Stimulated activated CD4-positive, alpha-beta T cell treated with anti-CD3 and anti-CD28 coated beads, Interleukin-4, amount 100 ng/mL, for 48 hours (primary cell): Measurements from ENCODE around the gene MEI4.
"Not testable (repeated sequence)": the region's sequence is repeated elsewhere in the genome, so short reads cannot be mapped to it uniquely, and the experiment has no call there.

ENCODE experiments used
- DNase-seq, 2 donors: peaks; one replicate each; pipeline ENCODE4 v3.0.0-alpha.2; 2020; ENCODE audit warnings: low read depth in 2 of 2

Gene MEI4

DNA sequence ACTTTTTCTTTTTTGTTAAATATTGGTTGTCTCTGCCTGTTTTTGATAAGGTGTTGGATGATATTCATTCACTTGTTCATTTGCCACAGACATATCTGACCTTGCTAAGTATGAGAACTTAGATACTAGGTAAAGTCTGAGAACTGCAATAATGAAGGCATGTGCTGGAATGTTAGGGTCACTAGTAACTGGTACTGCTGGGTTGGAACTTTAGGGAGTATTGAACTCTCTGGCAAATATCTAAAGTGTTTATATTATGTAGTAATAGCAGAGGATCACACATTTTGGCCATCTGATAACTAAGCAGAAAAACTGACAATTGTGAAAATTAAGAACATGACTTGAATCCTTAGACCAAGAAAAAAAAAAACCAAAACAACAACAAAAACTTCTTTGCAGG lies 162.7 kb downstream of the MEI4 start:
- DNase-seq, result no peak

DNA sequence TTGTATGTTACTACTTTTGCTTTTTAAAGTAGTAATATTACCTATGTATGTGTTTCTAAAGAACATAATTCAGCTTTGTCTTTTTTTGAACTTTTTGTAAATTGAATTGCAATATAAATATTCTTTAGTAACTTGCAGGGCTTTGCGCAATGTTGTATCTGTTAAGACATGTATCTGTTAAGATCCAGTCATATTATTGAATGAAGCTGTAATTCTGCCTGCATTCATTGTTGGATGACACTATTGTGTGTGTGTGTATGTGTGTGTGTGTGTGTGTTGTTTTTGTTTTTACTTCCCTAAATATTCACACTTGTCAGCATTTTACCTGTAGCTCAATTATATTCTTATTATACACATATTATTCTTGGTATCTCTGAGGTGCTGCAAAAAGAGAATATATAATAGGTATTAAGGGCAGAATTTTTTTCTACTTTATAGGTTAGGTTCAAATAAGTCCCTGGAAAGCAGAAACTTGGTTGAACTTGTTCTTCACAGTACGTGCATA lies 164.0 kb downstream of the MEI4 start:
- DNase-seq, result no peak

DNA sequence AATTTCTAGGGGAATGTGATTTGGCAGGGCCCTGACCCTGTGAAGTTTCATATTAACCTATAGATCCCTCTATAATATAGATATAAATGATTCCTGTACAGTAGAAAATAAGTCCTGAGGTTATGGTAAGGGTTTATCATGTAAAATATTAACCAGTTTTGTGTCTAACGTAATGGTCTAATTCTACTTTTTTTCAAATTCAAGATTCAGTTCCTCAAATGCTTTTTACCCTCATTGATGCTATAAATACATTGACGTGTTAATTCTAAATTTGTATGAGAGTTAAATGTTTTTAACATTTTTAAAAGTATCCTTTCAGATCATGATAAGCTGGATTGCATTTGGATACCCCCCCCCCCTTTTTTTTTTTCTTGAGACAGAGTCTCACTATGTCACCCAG lies 169.4 kb downstream of the MEI4 start:
- no peak for DNase-seq

DNA sequence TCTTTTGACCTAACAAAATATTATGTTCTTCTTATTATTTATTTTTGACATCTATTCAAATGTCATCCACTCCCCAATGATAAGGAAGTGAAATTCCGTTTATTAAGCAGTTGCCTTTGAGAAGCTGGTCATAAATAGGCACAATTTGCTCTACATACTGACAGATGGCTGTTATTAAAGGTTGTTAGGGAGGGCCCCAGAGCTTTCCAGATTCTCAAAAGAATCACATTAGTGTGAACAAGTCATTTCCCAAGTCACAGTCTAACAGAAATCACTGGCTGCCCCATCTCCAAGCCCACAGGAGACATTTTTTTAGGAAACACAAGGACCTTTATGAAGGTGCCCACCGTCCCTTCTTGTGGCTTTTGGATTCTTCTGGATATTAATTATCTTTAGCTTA lies 172.4 kb downstream of the MEI4 start:
- no peak for DNase-seq

DNA sequence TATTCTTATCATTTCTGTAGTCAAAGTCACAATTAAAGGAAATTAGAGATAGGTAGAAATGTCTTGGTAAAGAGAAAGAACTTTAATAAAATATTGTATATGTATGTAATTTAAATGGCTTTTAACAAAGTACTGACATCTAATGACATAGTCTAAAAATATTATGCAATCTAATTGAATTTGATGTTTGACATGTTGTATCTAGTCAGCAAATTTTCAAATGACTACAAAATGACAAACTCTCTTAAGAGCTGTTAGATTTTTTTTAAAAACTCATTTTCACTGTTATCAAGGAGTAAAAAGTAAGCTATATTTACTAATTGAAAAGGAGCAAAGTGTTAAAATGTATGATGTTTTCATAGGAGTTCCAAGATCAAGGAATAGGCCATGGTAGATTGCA lies 176.9 kb downstream of the MEI4 start:
- DNase-seq, result no peak

DNA sequence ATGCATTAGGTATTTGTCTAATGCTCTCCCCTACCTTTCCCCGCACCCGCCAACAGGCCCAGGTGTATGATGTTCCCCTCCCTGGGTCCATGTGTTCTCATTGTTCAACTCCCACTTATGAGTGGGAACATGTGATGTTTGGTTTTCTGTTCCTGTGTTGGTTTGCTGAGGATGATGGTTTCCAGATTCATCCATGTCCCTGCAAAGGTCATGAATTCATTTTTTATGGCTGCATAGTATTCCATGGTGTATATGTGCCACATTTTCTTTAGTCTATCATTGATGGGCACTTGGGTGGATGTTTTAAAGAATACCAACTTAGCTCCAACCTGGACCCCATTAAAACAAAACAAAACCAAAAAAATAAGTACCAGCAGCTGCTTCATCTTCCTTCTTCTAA lies 180.9 kb downstream of the MEI4 start:
- not testable (repeated sequence) for DNase-seq

DNA sequence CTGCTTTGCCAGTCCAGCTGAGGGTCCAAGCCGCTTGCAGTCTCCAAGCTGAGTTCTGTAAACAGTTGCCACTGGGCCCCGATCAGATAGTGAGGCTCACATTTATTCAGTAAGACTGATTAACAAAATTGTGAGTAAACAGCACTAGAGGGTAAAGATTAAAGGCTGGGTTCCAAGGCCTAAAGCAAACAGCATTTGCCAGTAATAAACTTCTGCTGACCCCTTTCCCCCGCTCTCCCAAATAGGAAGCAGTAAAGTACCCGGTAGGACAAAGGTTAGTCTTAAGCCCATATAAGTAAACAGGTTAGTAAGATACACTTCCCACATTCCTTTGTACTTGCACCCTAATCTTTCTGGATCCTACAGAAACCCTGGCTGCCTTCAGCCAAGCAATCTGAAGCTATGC lies 181.8 kb downstream of the MEI4 start:
- DNase-seq, result no peak

DNA sequence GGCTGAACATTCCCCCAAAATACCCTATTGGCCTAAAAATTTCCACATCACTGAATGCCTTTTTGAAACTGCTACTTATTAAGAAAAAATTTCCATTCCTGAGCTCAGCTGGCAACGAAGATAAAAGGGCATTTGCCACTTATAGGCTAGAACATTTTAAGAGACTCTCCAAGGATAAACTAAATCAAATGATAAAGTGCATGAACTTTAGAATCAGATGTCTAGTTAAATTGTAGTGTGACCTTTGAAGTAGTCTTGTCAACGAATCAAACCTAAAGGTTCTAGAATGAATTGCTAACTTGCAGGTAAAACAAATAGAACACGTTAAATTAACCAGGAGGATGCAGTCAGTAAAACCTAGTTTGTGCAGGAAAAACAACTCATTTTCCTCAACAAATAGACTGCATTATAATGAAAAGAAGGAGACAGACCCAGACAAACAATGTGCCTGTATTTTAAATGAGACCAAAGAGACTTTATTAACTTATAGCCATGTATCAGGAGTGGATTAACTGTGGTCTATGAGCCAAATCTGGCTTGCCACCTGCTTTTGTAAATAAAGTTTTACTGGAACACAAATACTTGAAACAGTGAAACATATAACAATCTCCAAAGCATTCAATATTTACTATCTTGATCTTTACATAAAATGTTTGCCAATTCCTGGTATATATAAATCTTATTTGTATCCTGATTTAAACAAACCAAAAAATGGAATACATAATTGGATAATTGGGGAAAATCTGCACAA lies 184.4 kb downstream of the MEI4 start:
- no peak for DNase-seq

DNA sequence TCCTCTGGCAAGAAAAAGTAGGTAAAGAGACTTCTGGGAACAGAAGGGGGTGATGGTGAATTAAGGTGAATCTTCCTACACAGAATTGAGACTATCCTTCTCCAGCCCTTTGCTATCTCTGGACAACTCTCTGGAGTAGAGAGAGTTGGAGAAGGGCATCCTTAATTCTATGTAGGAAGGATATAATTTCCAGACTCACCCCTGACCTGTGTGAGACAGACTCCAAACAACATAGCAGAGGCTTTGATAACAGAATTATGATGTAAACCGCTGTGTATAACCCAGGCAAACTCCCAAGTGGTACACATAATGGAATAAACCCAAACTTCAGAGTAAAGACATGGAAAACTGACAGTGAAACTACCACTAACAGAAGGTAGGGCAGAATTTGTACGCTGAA lies 186.5 kb downstream of the MEI4 start:
- no peak for DNase-seq

DNA sequence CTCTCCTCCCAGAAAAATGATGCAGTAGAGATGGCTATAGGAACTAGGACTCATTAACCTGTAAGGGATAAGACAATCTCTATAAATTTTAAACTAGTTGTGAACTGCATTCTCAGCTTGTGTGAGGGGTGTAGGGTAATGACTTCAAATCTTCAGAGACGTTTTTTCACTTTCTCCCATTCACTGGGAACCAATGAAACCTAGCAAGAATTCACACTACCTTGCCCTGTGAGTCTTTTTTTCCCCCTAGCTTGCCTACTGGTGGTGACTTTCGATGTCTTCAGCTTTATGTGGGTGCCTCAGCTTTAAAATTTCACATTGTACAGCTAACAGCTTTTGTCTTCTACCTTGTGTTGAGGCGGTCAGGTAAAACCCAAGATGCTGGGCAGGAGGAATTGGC lies 192.0 kb downstream of the MEI4 start:
- no peak for DNase-seq

DNA sequence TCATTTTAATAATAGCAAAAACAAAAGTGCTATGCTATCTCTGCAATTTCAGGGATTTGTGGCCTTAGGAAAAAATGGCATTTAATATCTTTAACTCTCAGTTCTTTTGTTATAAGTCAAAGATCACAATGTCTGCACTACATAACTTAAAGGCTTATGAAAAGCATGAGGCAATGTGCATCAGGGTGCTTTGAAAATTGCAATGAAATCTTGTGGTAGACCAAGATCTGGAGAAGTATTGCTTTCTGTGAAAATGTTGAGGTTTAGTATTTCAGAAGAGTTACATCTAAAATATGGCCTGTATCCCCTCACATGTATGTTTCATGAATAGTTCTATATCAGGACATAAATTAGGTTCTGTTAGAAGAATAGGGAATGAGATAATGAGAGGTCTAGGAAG lies 200.6 kb downstream of the MEI4 start:
- DNase-seq, result no peak

DNA sequence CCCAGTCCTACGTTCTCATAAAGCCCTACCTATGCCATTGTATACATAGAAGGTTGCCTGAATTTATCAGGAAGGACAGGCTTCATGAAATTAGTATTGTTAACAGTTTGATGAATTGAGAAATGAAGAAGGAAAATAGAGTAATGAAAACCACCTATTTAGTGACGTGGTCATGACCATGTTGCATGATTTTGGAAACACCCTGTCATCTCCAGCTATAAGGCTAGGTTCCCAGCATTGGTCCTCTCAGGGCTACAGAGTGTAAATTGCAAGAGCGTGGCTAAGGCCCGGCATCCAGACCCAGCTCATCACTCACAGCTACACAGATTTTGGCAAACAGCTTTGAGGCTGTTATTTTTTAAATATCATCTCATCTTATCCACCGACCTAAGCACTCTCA lies 203.6 kb downstream of the MEI4 start:
- DNase-seq, result no peak

DNA sequence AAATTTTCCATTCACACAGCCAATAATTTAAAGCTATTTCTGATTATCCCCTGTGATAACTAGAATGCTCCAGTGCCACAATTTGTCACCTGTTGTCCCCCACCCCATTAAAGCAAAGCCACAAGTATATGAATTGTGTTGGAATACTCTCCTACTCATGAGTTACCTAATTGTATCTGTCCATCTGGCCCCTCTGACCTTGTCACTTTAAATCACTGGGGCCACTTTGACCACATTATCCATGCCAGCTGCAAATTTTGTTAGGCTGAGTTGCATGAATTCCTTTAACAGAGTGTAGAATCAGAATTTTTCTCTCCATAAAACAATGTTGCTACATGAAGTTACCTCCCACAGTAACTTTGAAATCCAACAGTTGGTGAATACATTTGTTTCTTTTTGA lies 204.6 kb downstream of the MEI4 start:
- DNase-seq, result no peak

DNA sequence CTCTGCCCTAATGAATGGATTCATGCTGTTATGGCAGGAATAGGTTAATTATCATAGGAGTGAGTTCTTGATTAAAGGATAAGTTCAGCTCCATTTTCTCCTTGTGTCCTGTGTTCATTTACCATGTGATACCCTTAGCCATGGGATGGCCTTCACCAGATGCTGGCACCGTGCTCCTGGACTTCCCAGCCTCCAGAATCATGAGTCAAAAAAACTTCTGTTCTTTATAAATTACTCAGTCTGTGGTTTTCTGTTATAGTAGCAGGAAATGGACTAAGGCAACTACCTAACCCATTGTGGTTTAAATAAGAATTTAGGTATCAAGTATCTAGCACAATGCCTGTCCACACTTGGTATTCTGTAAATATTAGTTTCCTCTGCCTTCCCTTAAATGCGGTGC lies 223.5 kb downstream of the MEI4 start:
- no peak for DNase-seq

DNA sequence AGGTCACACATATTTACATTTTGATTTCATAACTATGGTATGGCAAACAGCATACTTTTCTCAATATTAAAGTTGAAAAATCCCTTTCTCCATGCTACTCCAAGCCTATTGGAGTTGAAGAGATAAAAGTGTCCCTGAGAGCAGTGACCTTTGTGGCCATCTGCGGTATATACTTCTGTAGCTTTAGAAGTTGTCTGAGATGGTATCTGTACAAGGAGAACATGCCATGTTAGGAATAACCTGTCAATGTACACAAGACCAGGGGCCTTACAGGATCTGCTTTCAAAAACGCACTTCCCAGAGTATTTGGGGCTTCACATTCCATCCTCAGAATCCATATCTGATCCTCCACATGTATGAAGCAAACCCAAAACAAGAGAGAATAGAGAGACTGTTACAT lies 226.7 kb downstream of the MEI4 start:
- no peak for DNase-seq

DNA sequence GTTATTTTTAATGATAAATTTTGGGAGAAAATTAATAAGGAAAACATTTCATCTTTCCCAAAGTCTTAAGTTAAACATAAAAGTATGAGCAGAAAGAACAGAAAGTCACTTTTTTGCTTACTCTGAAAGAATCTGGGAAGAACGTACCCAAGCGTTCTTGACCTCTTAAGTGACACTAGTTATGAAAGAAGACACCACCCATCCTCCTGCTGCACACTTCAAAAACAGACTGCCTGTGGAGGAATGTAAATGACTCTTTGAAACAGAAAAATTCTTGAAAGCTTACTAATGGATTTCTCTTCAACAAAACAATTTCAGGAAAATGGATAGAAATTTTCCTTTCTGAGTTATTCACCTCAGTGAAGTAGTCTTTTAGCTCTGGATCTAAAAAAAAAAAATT lies 227.7 kb downstream of the MEI4 start:
- DNase-seq, result no peak

DNA sequence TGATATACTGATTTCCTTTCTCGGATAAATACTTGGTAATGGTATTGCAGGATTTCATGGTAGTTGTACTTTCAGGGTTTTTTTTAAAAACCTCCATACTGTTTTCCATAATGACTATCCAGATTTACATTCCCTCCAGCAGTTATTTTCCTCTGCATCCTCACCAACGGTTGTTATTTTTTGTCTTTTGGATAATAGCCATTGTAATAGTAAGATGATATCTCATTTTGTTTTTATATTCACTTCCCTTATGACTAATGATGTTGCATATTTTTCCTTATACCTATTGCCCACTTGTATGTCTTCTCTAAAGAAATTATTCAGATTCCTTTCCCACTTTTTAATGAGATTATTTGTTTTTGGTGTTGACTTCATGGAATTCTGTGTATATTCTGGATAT lies 231.0 kb downstream of the MEI4 start:
- no peak for DNase-seq

DNA sequence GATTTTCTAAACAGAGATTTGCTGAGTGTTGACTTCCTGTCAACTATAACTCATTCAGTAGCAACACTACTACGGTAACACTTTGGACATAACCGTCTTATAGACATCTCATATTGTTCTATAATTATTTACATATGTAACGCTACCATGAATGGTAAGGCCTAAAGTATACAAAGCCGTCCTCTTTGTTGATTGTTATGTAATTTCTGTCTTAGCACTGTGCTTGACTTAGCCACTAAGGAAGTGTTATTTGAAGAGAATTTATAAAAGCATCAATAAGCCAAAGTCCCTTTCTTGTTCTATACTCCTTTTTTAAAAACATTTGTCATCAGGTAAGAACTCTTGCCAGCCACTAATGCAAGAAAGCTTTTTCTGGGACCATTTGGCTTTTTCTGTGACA lies 240.6 kb downstream of the MEI4 start:
- DNase-seq, result no peak

DNA sequence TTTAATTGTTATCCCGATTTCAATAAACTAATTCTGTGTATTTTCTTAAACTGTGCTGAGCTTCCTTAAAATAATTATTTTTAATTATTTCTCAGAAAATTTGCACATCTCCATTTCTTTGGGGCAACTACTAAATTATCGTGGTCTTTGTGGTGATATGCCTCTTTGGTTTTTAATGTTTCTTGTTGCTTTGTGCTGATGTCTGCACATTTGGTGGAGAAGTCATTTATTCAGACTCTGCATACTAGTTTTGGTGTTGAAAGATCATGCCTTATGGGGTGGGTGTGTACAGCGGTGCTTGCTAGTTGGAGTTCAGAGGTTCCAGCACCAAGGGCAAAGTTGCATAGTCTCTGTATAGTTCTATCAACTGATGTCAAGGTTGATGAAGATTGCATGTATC lies 253.2 kb downstream of the MEI4 start:
- DNase-seq, result no peak

DNA sequence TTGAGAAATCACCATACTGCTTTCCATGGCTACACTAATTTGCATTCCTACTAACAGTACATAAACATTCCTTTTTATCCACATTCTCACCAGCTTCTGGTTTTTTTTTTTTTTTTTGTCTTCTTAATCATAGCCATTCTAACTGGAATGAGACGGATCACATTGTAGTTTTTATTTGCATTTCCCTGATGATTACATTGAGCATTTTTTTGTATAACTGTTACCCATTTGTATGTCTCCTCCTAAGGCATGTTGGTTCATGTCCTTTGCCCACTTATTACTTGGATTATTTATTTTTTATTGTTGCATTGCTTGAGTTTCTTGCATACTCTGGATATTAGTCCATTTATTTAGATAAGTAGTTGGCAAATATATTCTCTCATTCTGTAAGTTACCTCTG lies 258.0 kb downstream of the MEI4 start:
- DNase-seq, result no peak

DNA sequence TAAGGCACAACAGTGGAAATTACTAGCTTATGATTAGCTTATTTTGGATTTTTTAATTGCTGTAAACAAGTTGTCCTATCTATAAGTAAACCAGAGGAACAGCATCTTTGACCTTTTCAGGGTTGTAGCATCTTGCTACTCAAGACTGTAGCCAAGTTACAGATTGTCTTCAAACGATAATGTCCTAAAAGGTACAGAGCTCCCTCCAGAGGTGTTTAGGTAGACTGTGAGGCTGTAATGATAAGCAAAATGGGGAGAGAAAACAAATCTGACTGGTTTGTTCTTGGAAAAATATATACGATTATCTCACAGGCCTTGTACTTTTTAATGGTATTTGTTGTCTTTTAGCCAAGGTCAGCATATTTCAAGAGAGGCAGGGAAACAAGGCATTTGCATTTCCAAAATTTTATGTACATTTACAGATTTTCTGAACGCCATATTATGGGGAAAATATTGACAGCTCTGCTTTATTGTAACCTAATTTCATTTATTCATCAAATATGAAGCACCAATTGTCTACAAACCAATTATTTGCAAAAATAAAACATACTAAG lies 273.4 kb downstream of the MEI4 start:
- DNase-seq, result no peak

DNA sequence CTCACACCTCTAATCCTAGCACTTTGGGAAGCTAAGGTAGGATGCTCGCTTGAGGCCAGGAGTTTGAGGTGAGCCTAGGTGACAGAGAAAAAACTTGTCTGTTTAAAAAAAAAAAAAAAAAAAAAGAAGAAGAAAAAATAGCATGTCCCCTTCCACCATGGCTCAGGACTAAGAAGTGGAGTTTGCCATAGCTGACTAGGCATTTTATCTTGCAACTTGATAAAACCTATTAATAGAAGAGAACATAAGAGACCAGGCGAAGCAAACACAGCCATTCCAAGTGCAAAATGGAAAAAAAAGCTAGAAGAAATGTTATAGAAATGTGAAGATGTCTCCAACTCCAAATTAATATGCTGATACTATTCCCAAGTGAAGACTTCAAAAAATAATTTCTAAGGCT lies 277.5 kb downstream of the MEI4 start:
- no peak for DNase-seq

DNA sequence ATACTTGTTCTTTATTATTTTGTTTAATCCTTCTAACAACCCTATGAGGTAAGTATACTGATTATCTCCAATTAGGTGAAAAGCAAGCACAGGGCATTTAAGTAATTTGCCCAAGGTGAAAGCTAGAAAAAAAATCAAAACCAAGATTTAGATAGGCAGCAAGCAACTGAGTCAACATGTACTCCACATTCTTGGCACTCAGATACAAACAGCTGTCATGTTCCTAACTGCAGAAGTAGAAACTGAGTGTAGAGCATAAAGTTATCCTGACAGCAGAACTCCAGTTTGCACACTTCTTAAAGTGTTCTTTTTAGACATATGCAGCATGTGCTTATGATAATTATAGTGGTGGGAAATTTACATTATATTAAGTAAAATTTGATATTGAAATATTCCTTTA lies 278.1 kb downstream of the MEI4 start:
- DNase-seq, result no peak

DNA sequence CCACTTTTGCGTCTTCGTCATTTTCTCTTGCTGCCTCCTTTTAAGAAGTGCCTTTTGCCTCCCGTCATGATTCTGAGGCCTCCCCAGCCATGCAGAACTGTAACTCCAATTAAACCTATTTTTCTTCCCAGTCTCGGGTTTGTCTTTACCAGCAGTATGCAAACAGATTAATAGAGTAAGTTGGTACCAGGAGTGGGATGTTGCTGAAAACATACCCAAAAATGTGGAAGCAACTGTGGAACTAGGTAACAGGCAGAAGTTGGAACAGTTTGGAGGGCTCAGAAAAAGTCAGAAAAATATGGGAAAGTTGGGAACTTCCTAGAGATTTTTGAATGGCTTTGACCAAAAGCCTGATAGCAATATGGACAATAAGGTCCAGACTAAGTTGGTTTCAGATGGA lies 309.2 kb downstream of the MEI4 start:
- no peak for DNase-seq
